PFSK-1 (cell line): ENCODE measurements around the gene IL4R.

Experiments used
- POLR2AphosphoS5 ChIP-seq: IDR thresholded peaks from 2 replicates; pipeline ENCODE4 v1.6.1; 2012; ENCODE audit warnings: low read depth, mild to moderate bottlenecking, control low read depth, low read length, moderate library complexity
- REST ChIP-seq, 2 experiments: IDR thresholded peaks; 2 replicates each; pipeline versions ENCODE4 v1.6.1 to v1.8.0; 2011 to 2012; ENCODE audit warnings: low read depth in 2 of 2, low read length in 2 of 2, control low read depth in 1 of 2, inconsistent platforms in 1 of 2, mild to moderate bottlenecking in 1 of 2, moderate library complexity in 1 of 2; ENCODE audit not compliant: insufficient read depth in 1 of 2

GRCh38 chr16:27377666-27378485 lies 64.1 kb downstream of the IL4R start:
- TF ChIP-seq POLR2AphosphoS5 (no peak), REST (IDR thresholded peaks at IDR 0.05; ENCODE audit: insufficient read depth in 1 of 2, low read depth in 2 of 2, low read length in 2 of 2) (no peak)
